WTC11 (cell line): Measurements from ENCODE around the gene CTDP1. TPM values are rescaled to one million over a fixed set of nuclear protein-coding genes. Genes with fewer than 3 reads are reported as not detected.

Source experiments
- ATAC-seq: fragments of 200-7000 bp; cut with Tn5 transposase; 2 replicates; pipeline ENCODE4 v1.10.0; 2021; ENCODE audit warnings: mild to moderate bottlenecking, moderate library complexity
- CTCF ChIA-PET: fragments of 300-600 bp; sonication (Branson Sonifier 250); formaldehyde crosslinking; loops from one replicate; lab custom pipeline; 2021; ENCODE audit warnings: antibody characterized with exemption; lab: Charles Lee
- POLR2A ChIA-PET: fragments of 350-600 bp; sonication (Branson Sonifier 250); formaldehyde crosslinking; loops from one replicate; lab custom pipeline; 2021; ENCODE audit warnings: antibody characterized with exemption; lab: Charles Lee
- DNase-seq: peaks from one replicate; pipeline ENCODE4 v3.0.0; 2021; ENCODE audit warnings: low spot score
- H3K27ac Mint-ChIP-seq: 2 replicates; pipeline ENCODE4 v1.8.0; 2021; ENCODE audit warnings: mixed read lengths
- H3K27me3 Mint-ChIP-seq: 2 replicates; pipeline ENCODE4 v1.8.0; 2021; ENCODE audit warnings: low read depth, mild to moderate bottlenecking, moderate library complexity, mixed read lengths
- H3K36me3 Mint-ChIP-seq: 2 replicates; pipeline ENCODE4 v1.8.0; 2021; ENCODE audit warnings: mixed read lengths
- H3K4me1 Mint-ChIP-seq: 2 replicates; pipeline ENCODE4 v1.8.0; 2022; ENCODE audit warnings: mixed read lengths
- H3K4me3 Mint-ChIP-seq: 2 replicates; pipeline ENCODE4 v1.8.0; 2021; ENCODE audit warnings: mild to moderate bottlenecking, moderate library complexity, mixed read lengths
- H3K9me3 Mint-ChIP-seq: 2 replicates; pipeline ENCODE4 v1.8.0; 2021; ENCODE audit warnings: mixed read lengths
- CBFB ChIP-seq: sonication (generic); formaldehyde crosslinking; IDR thresholded peaks from 2 replicates; pipeline ENCODE4 v1.8.1; 2022; ENCODE audit warnings: mild to moderate bottlenecking, low read depth, missing genetic modification reagents
- EMX1 ChIP-seq: fragments of 250-450 bp; sonication (Bioruptor Pico); IDR thresholded peaks from 2 replicates; pipeline ENCODE4 v1.8.0; 2021; ENCODE audit warnings: mild to moderate bottlenecking
- ESRRA ChIP-seq: sonication (generic); formaldehyde crosslinking; IDR thresholded peaks from 2 replicates; pipeline ENCODE4 v1.8.1; 2022; ENCODE audit warnings: mild to moderate bottlenecking, missing genetic modification reagents, borderline replicate concordance
- ETV6 ChIP-seq: sonication (generic); formaldehyde crosslinking; IDR thresholded peaks from 2 replicates; pipeline ENCODE4 v1.8.1; 2022; ENCODE audit warnings: mild to moderate bottlenecking, missing genetic modification reagents
- FOXK1 ChIP-seq: sonication (generic); formaldehyde crosslinking; IDR thresholded peaks from 2 replicates; pipeline ENCODE4 v1.8.0; 2022; ENCODE audit warnings: mild to moderate bottlenecking, moderate library complexity, missing genetic modification reagents
- FOXP1 ChIP-seq: sonication (generic); formaldehyde crosslinking; IDR thresholded peaks from 2 replicates; pipeline ENCODE4 v1.8.0; 2022; ENCODE audit warnings: missing genetic modification reagents, mild to moderate bottlenecking, moderate library complexity, borderline replicate concordance
- IRF2 ChIP-seq: sonication (generic); formaldehyde crosslinking; IDR thresholded peaks from 2 replicates; pipeline ENCODE4 v1.8.0; 2022; ENCODE audit warnings: low read depth, missing genetic modification reagents, borderline replicate concordance
- JAZF1 ChIP-seq: fragments of 250-450 bp; sonication (Bioruptor Pico); IDR thresholded peaks from 2 replicates; pipeline ENCODE4 v1.9.0; 2021; ENCODE audit warnings: moderate library complexity, mild to moderate bottlenecking, inconsistent platforms
- JUN ChIP-seq: sonication (generic); formaldehyde crosslinking; IDR thresholded peaks from 2 replicates; pipeline ENCODE4 v1.8.0; 2023; ENCODE audit warnings: mild to moderate bottlenecking, missing genetic modification reagents
- MYBL2 ChIP-seq: sonication (generic); formaldehyde crosslinking; IDR thresholded peaks from 2 replicates; pipeline ENCODE4 v1.8.1; 2023; ENCODE audit warnings: mild to moderate bottlenecking, moderate library complexity, missing genetic modification reagents
- NFE2L1 ChIP-seq: sonication (generic); formaldehyde crosslinking; IDR thresholded peaks from 2 replicates; pipeline ENCODE4 v1.8.1; 2023; ENCODE audit warnings: missing genetic modification reagents
- NR1H2 ChIP-seq: sonication (generic); formaldehyde crosslinking; IDR thresholded peaks from 2 replicates; pipeline ENCODE4 v1.9.0; 2021; ENCODE audit warnings: mild to moderate bottlenecking, moderate library complexity, missing genetic modification reagents
- NR2C2 ChIP-seq: sonication (generic); formaldehyde crosslinking; IDR thresholded peaks from 2 replicates; pipeline ENCODE4 v1.8.0; 2022; ENCODE audit warnings: mild to moderate bottlenecking, missing genetic modification reagents
- NR3C1 ChIP-seq: sonication (generic); formaldehyde crosslinking; conservative IDR thresholded peaks from 2 replicates; pipeline ENCODE4 v1.8.1; 2023; ENCODE audit warnings: low read depth, mild to moderate bottlenecking, missing genetic modification reagents
- RELA ChIP-seq: sonication (generic); formaldehyde crosslinking; IDR thresholded peaks from 2 replicates; pipeline ENCODE4 v1.8.1; 2022; ENCODE audit warnings: missing genetic modification reagents, mild to moderate bottlenecking, borderline replicate concordance
- RORB ChIP-seq: fragments of 250-450 bp; sonication (Bioruptor Pico); IDR thresholded peaks from 2 replicates; pipeline ENCODE4 v1.9.0; 2021; ENCODE audit warnings: mild to moderate bottlenecking
- SMAD3 ChIP-seq: sonication (generic); formaldehyde crosslinking; IDR thresholded peaks from 2 replicates; pipeline ENCODE4 v1.8.0; 2022; ENCODE audit warnings: missing genetic modification reagents, mild to moderate bottlenecking, borderline replicate concordance
- SP1 ChIP-seq: sonication (generic); formaldehyde crosslinking; conservative IDR thresholded peaks from 2 replicates; pipeline ENCODE4 v1.8.1; 2022; ENCODE audit warnings: missing genetic modification reagents
- TEAD1 ChIP-seq: sonication (generic); formaldehyde crosslinking; IDR thresholded peaks from 2 replicates; pipeline ENCODE4 v1.8.0; 2022; ENCODE audit warnings: mild to moderate bottlenecking, missing genetic modification reagents
- ZNF263 ChIP-seq: sonication (generic); formaldehyde crosslinking; IDR thresholded peaks from 2 replicates; pipeline ENCODE4 v1.8.1; 2022; ENCODE audit warnings: low read depth, mild to moderate bottlenecking, moderate library complexity, missing genetic modification reagents
- ZNF416 ChIP-seq: fragments of 250-450 bp; sonication (Bioruptor Pico); IDR thresholded peaks from 2 replicates; pipeline ENCODE4 v1.9.0; 2021; ENCODE audit warnings: mild to moderate bottlenecking, inconsistent platforms
- ZNF423 ChIP-seq: fragments of 250-450 bp; sonication (Bioruptor Pico); IDR thresholded peaks from 2 replicates; pipeline ENCODE4 v2.1.2; 2022; ENCODE audit warnings: mild to moderate bottlenecking, moderate library complexity
- ZNF671 ChIP-seq: fragments of 250-450 bp; sonication (Bioruptor Pico); IDR thresholded peaks from 2 replicates; pipeline ENCODE4 v1.8.0; 2021; ENCODE audit warnings: mild to moderate bottlenecking
- total RNA-seq: library from RNA; stranded (reverse); gene quantifications from 3 replicates; pipeline ENCODE4 v1.2.3, GENCODE V29; 2021
- TF ChIP-seq, protein P1 (sequence below): sonication (generic); formaldehyde crosslinking; IDR thresholded peaks from 2 replicates; pipeline ENCODE4 v1.8.1; 2023; ENCODE audit warnings: mild to moderate bottlenecking, missing genetic modification reagents, moderate library complexity
- TF ChIP-seq, protein P2 (sequence below): sonication (generic); formaldehyde crosslinking; IDR thresholded peaks from 2 replicates; pipeline ENCODE4 v1.8.0; 2022; ENCODE audit warnings: mild to moderate bottlenecking, missing genetic modification reagents
- TF ChIP-seq, protein P3 (sequence below): fragments of 250-450 bp; sonication (Bioruptor Pico); IDR thresholded peaks from 2 replicates; pipeline ENCODE4 v2.1.2; 2022; ENCODE audit warnings: mild to moderate bottlenecking, moderate library complexity
- TF ChIP-seq, protein P4 (sequence below): sonication (generic); formaldehyde crosslinking; IDR thresholded peaks from 2 replicates; pipeline ENCODE4 v1.8.1; 2022; ENCODE audit warnings: mild to moderate bottlenecking, missing genetic modification reagents, moderate library complexity, borderline replicate concordance
- TF ChIP-seq, protein P5 (sequence below): sonication (generic); formaldehyde crosslinking; IDR thresholded peaks from 2 replicates; pipeline ENCODE4 v1.8.1; 2022; ENCODE audit warnings: mild to moderate bottlenecking, moderate library complexity, missing genetic modification reagents

Gene CTDP1
- total RNA-seq, 1 experiment from 2014 or later, result 39.7 TPM

DNA sequence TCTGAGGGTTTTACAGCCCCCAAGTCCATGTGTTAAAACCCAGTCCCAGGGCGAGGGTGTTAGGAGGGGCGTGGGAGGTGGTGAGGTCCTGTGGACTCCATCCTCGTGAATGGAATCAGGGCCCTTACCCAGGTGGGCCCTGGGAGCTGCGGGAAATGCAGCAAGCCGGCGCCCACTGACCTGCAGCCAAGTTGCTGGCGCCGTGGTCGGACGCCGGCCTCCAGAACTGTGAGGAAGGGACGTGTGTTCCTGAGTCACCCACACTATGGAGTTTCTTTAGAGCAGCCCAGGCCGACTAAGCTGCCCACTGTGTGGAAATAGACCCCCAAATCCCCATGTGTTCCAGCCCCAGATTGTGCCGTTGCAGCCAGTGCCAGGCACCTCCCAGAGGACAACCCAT, 26.4 kb downstream of the CTDP1 start:
- CTCF ChIA-PET, result no interaction called here
- no peak for ATAC-seq
- peaks cover 43% of the 10 kb centered on the region for H3K36me3 Mint-ChIP-seq

DNA sequence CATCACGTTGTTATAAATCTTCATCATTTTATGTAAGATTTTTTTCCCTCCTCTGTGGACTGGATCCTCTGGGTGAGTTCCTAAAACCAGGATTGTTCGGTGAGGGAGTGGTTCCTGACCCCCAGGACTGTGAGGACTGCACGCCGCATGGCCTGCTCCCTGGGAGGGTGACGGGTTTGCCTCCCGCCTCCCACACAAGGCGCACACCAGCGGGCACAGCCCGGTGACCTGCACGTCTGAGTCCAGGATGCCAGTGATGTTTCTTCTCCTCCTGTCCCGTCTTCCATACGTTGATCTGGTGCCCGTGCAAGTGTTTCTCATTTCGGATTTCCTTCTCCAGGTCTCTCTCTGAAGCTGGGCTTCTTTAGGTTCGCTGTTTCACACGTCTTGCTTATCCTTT, 27.1 kb downstream of the CTDP1 start:
- no peak overlapping the region for H3K27ac Mint-ChIP-seq
- H3K9me3 Mint-ChIP-seq, result no peaks in the 10 kb centered on the region
- H3K27me3 Mint-ChIP-seq, result no peaks in the 10 kb centered on the region
- DNase-seq, result no peak
- H3K36me3 Mint-ChIP-seq, result peaks cover 41% of the 10 kb centered on the region
- ChIA-PET POLR2A (no interaction called here), CTCF (no interaction called here)
- TF ChIP-seq TEAD1, result no peak
- TF ChIP-seq NR1H2 (CRISPR knock-in tag), result no peak
- no peak for TF ChIP-seq FOXK1 (CRISPR knock-in tag)
- no peak for TF ChIP-seq MYBL2 (CRISPR knock-in tag)
- no peak for TF ChIP-seq NR2C2 (CRISPR knock-in tag)
- no peak for TF ChIP-seq ESRRA (CRISPR knock-in tag)
- TF ChIP-seq ZNF263, result no peak
- no peak for TF ChIP-seq FOXP1 (CRISPR knock-in tag)
- no peak for TF ChIP-seq RELA
- no peak for TF ChIP-seq NR3C1 (CRISPR knock-in tag)
- no peak for TF ChIP-seq SMAD3
- TF ChIP-seq JUN, result no peak
- no peak for TF ChIP-seq ZNF416
- TF ChIP-seq ETV6, result no peak
- TF ChIP-seq, protein P1, sequence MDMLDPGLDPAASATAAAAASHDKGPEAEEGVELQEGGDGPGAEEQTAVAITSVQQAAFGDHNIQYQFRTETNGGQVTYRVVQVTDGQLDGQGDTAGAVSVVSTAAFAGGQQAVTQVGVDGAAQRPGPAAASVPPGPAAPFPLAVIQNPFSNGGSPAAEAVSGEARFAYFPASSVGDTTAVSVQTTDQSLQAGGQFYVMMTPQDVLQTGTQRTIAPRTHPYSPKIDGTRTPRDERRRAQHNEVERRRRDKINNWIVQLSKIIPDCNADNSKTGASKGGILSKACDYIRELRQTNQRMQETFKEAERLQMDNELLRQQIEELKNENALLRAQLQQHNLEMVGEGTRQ, result no peak
- TF ChIP-seq, protein P2, sequence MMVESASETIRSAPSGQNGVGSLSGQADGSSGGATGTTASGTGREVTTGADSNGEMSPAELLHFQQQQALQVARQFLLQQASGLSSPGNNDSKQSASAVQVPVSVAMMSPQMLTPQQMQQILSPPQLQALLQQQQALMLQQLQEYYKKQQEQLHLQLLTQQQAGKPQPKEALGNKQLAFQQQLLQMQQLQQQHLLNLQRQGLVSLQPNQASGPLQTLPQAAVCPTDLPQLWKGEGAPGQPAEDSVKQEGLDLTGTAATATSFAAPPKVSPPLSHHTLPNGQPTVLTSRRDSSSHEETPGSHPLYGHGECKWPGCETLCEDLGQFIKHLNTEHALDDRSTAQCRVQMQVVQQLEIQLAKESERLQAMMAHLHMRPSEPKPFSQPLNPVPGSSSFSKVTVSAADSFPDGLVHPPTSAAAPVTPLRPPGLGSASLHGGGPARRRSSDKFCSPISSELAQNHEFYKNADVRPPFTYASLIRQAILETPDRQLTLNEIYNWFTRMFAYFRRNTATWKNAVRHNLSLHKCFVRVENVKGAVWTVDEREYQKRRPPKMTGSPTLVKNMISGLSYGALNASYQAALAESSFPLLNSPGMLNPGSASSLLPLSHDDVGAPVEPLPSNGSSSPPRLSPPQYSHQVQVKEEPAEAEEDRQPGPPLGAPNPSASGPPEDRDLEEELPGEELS, result no peak
- TF ChIP-seq EMX1 (CRISPR knock-in tag), result no peak
- TF ChIP-seq, protein P3, sequence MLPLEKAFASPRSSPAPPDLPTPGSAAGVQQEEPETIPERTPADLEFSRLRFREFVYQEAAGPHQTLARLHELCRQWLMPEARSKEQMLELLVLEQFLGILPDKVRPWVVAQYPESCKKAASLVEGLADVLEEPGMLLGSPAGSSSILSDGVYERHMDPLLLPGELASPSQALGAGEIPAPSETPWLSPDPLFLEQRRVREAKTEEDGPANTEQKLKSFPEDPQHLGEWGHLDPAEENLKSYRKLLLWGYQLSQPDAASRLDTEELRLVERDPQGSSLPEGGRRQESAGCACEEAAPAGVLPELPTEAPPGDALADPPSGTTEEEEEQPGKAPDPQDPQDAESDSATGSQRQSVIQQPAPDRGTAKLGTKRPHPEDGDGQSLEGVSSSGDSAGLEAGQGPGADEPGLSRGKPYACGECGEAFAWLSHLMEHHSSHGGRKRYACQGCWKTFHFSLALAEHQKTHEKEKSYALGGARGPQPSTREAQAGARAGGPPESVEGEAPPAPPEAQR (CRISPR knock-in tag), result no peak
- no peak for TF ChIP-seq SP1 (CRISPR knock-in tag)
- TF ChIP-seq ZNF423 (CRISPR knock-in tag), result no peak
- no peaks in the 10 kb centered on the region for H3K4me1 Mint-ChIP-seq
- no peak for ATAC-seq
- no peak overlapping the region for H3K4me3 Mint-ChIP-seq

More for the DNA sequence above, 26.4 kb downstream of the CTDP1 start:
- Mint-ChIP-seq H3K4me1 (no peaks in the 10 kb centered on the region), H3K27me3 (no peaks in the 10 kb centered on the region), H3K27ac (no peak overlapping the region), H3K4me3 (no peak overlapping the region), H3K9me3 (no peaks in the 10 kb centered on the region)
- DNase-seq, result no peak
- TF ChIP-seq, protein P4, sequence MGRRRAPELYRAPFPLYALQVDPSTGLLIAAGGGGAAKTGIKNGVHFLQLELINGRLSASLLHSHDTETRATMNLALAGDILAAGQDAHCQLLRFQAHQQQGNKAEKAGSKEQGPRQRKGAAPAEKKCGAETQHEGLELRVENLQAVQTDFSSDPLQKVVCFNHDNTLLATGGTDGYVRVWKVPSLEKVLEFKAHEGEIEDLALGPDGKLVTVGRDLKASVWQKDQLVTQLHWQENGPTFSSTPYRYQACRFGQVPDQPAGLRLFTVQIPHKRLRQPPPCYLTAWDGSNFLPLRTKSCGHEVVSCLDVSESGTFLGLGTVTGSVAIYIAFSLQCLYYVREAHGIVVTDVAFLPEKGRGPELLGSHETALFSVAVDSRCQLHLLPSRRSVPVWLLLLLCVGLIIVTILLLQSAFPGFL (CRISPR knock-in tag), result no peak
- TF ChIP-seq ZNF671 (CRISPR knock-in tag), result no peak
- no peak for TF ChIP-seq NFE2L1 (CRISPR knock-in tag)
- TF ChIP-seq, protein P2, result no peak
- TF ChIP-seq, protein P5, sequence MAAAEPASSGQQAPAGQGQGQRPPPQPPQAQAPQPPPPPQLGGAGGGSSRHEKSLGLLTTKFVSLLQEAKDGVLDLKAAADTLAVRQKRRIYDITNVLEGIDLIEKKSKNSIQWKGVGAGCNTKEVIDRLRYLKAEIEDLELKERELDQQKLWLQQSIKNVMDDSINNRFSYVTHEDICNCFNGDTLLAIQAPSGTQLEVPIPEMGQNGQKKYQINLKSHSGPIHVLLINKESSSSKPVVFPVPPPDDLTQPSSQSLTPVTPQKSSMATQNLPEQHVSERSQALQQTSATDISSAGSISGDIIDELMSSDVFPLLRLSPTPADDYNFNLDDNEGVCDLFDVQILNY (CRISPR knock-in tag), result no peak
- TF ChIP-seq IRF2 (CRISPR knock-in tag), result no peak
- no peak for TF ChIP-seq JAZF1 (CRISPR knock-in tag)
- no peak for TF ChIP-seq FOXK1 (CRISPR knock-in tag)
- no peak for TF ChIP-seq NR3C1 (CRISPR knock-in tag)
- TF ChIP-seq EMX1 (CRISPR knock-in tag), result no peak
- TF ChIP-seq CBFB, result no peak
- no peak for TF ChIP-seq RORB (CRISPR knock-in tag)
- POLR2A ChIA-PET, result no interaction called here
